CD1c-positive myeloid dendritic cell (primary cell): ENCODE results near the gene FRG2C.
A peak's percentile ranks its signal among the peaks of the same experiment; 100 is the strongest.
"Not testable (repeated sequence)": the region's sequence is repeated elsewhere in the genome, so short reads cannot be mapped to it uniquely, and the experiment has no call there.

Experiments used
- DNase-seq: peaks from one replicate; pipeline ENCODE4 v3.0.0-alpha.2; 2016; ENCODE audit errors: extremely low spot score

The FRG2C gene

DNA sequence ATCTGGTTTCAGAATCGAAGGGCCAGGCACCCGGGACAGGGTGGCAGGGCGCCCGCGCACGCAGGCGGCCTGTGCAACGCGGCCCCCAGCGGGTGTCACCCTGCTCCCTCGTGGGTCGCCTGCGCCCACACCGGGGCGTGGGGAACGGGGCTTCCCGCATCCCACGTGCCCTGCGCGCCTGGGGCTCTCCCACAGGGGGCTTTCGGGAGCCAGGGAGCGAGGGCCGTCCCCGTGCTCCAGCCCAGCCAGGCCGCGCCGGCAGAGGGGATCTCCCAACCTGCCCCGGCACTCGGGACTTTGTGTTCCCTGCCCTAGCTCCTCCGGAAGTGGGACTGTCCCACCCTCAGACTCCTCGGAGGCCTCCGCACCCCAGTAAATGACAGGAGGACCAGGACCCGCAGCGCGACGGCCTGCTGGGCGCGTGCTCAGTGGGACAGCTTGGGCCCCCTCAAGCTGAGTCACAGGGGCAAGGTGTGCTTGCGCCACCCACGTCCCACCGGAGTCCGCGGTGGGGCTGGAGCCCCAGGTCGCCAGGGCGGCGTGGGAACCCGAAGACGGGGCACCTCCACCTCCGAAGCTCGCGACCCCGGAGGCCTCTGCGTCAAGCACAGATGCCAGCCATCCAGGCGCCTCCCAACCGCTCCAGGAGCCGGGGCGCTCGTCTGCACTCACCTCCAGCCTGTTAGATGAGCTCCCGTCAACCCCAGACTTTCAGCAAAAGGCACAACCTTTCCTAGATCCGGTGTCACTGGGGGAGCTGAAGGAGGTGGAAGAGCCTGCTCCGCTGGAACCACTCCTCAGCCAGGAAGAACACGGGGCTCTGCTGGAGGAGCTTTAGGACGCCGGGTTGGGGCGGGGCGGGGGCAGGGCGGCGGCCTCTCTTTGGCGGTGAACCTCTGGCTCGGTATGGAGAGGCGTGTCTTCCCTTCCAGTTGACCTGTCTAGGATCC is 5.5 kb downstream of the FRG2C start:
- DNase-seq = not testable (repeated sequence)

DNA sequence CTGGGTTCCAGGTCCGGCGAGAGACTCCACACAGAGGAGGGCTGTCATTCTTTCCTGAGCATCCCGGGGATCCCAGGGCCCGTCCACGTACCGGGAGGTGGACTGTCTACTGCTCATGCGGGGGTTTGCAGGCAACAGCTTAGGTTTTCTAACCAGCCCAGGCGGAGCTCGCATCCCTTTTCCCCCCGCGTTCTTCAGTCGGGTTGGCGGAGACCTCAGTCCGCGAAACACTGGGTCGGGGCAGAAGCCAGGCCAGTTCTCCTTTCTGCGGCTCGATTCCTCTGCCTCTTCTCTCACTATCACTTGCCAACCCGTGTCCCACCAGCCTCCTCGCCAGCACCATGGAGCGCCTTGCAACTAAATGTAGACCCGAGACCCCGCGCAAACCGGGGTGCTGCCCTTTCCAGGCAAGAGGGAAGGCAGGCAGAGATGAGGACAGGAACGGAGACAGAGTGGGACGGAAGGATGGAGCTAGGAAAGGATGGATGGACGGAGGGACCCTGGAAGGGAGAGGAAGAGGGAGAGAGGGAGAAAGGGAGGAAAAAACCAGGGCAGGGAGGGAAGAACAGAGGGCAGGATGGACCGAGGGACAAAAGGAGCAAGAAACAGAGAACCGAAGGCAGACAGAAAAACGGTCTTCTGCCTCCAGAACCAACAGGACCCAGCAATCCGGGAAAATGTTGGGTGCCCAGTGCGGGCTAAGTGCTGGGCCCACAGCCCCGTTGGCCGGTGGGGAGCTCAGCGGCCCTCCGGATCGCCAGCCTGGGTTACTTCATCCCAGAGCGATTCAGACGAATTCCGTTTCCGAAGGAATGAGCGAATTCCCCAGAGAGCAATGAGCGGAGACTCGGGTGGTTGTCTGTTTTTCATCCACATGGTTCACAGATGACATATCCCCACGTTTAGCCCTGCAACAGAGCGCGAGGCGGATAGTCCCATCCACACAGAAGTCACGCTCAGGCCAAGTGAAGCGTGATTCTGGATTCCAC is 6.5 kb downstream of the FRG2C start:
- peak; percentile 71 for DNase-seq

DNA sequence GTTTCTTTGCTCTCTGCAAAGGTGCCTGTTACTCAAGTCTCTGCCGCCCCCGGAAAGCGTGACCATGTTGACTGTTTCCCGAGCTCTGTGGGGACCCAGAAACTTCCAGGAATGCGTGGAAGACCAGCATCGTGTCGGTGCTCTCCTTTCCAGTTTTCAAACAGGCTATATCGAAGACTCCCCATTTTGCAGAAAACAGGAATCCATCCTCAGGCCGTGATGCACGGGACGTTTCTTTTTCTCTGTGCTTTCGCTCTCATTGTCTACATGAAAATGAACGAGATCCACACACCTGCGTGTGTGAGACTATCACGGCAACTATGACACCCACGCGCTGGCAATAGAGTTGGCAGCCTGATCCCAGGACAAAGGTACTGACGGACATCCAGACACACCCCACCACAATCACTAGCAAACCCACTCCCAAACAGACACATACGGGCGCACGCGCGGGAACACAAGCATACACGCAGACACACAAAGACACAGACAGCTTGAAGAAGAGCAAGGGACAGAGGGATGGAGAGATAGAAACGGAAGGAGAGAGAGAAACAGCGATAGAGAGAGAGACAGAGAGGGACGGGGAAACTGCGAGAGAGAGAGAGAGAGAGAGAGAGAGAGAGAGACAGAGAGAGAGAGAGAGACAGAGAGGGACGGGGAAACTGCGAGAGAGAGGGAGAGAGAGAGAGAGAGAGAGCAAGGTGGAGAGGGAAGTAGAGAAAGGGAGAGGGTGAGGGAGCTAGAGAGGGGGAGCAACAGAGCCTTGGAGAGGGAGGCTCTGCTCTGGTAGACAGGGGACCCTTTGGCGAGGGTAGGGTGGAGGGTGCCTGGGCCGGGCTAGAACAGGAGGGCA is 7.4 kb downstream of the FRG2C start:
- DNase-seq = not testable (repeated sequence)

DNA sequence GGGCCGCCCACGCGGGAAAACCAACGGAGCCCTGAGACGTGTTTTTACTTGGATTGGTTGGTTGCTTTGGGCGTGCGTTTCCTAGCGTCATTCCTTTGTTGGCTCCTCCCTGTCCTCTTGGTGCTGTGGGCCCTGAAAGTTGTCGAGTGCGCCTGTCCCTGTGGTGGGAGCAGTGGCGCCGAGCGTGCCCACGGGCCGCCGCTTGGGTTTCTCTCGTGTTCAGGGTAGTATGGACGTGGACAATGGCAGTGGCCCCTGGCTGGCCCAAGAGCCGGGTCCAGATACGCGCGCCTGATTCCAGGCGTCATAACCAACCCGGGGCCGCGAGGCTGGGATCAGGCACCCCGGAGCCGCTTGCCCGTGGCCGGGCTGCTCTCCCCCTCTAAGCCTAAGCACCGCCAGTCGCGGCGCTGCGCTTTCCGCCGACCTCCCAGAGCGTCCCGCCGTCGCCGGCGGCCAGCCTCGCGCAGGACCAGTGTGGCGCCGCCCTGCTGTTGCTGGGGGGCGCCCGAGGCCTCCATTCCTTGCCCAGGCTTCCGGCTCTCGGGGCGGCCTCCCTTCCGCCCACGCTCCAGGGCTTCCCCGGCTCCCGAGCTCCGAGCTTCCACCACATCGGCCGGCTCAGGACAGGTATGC is 8.1 kb downstream of the FRG2C start:
- DNase-seq = not testable (repeated sequence)

DNA sequence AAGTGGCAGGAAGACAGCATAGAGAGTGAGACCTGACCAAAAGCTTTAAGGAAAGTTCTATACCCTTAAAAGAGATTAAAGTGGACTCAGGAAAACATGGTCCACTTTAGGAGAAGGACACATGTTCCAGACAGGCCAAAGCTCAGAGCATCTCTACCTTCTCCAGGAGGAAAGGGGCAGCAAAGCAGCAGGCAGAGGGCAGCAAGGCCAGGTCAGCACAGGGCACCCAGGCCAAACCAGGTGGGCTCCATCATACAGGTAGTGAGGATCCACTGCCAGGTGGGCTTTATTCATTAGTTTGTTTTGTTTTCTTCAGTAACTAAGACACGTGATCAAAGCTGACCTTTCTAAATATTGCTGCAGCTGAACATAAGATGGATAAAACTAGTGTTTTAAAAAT is 19.8 kb downstream of the FRG2C start:
- DNase-seq = not testable (repeated sequence)

DNA sequence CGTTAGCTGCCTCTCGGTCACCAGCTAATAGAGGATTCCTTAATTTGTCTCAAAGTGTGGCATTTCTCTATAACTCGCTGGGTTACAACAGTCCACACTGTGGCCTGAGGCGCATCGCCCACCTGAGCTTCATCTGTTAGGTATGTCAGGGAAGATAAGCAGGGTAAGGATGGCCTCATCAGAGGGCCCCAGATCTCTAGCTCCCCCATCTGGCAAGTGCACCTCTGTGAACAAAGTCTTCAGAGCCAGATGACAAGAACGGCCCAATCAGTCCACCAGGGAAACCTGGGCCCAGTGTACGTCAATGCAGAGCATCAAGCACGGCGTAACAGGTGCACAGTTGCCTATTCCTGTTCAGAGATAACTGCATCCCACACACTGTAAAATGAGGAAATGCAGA is 23.2 kb downstream of the FRG2C start:
- DNase-seq = no peak

DNA sequence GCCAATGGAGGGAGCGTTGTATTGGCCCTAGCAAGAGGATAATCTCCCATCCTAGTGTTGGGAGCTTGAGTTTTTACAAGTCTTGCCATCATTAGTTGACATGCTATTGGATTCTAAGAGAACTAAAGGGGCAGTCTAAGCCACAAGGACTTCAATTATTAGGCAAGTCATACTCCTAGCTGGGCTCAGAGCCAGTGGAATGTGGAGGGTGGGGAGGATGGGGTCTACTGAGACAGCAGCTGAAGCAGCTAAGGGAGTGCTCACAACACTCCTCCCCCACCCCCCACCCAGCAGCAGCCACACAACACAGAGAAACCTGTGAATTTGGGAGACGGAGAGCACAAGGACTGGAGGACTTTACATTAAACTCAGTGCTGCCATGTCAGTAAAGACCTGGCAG is 27.9 kb downstream of the FRG2C start:
- DNase-seq = no peak
